SU-DHL-6 (cell line): Measurements from ENCODE around the gene PMEPA1.

Experiments
- CTCF ChIP-seq: fragments of 200-600 bp; sonication (generic); IDR thresholded peaks from one replicate; pipeline ENCODE4 v1.5.1; 2017; ENCODE audit warnings: antibody characterized with exemption, mild to moderate bottlenecking, low read length, moderate library complexity; ENCODE audit not compliant: insufficient read depth, poor library complexity, severe bottlenecking
- EZH2phosphoT487 ChIP-seq: fragments of 200-600 bp; sonication (generic), shearing (Covaris generic); conservative IDR thresholded peaks from 2 replicates; pipeline ENCODE4 v1.6.1; 2018; ENCODE audit warnings: mild to moderate bottlenecking, antibody characterized with exemption, low read length, moderate library complexity, mixed read lengths

GRCh38 chr20:57756921-57757320, 47.1 kb upstream of the PMEPA1 start:
- no peak for TF ChIP-seq CTCF
- no peak for TF ChIP-seq EZH2phosphoT487
